ENCODE data around the gene FUT9.

DNA sequence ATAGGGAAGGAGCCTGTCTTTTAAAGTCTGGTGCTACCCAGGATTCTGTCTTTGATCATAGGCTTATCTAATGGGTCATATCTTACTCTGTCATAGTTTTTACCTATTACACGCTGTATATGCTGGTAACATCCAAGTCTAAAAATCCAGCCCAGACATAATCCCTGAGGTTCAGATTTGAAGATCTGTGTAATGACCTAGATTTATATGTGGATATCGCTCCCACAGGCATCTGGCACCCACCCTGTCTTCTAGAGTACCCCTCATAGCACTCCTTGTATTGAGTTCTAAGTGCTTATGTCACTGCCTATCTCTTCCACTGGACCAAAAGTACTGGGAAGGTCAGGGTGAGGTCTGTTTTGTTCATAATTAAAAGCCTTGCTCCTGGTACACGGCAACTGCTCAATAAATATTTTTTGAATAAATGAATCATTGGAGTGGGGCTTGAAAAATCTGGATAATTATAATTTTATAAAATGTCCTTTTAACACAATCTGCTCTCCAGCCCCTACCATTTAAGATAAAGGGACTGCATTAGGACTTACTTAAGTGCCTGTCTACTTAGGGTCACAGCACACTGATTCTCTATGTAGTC, 136.4 kb downstream of the FUT9 start:
- TF ChIP-seq, protein P1, sequence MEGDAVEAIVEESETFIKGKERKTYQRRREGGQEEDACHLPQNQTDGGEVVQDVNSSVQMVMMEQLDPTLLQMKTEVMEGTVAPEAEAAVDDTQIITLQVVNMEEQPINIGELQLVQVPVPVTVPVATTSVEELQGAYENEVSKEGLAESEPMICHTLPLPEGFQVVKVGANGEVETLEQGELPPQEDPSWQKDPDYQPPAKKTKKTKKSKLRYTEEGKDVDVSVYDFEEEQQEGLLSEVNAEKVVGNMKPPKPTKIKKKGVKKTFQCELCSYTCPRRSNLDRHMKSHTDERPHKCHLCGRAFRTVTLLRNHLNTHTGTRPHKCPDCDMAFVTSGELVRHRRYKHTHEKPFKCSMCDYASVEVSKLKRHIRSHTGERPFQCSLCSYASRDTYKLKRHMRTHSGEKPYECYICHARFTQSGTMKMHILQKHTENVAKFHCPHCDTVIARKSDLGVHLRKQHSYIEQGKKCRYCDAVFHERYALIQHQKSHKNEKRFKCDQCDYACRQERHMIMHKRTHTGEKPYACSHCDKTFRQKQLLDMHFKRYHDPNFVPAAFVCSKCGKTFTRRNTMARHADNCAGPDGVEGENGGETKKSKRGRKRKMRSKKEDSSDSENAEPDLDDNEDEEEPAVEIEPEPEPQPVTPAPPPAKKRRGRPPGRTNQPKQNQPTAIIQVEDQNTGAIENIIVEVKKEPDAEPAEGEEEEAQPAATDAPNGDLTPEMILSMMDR (IDR thresholded peaks at IDR 0.05; ENCODE audit: low read depth, low read length), result no peak
- TF ChIP-seq EZH2phosphoT487 (IDR thresholded peaks at IDR 0.05; ENCODE audit: low read depth), result no peak
